H1 (cell line): Measurements from ENCODE around the gene PTEN. TPM values are rescaled to one million over a fixed set of nuclear protein-coding genes. Genes with fewer than 3 reads are reported as not detected.

ENCODE experiments used
- BCL11A ChIP-seq, 2 experiments: IDR thresholded peaks; one replicate each; pipeline ENCODE4 v1.6.1; 2011; ENCODE audit warnings: low read depth in 2 of 2, low read length in 2 of 2, mild to moderate bottlenecking in 2 of 2
- CBX8 ChIP-seq: fragments of 300-800, 300-1000 bp; sonication (generic); IDR thresholded peaks from 2 replicates; pipeline ENCODE4 v1.7.1; 2016; ENCODE audit warnings: low read depth, low read length, borderline replicate concordance
- CHD2 ChIP-seq: IDR thresholded peaks from 2 replicates; pipeline ENCODE4 v1.6.1; 2012; ENCODE audit warnings: low read length, improper control_type of control experiment
- EP300 ChIP-seq, 2 experiments: IDR thresholded peaks; 1 replicate in 1 of 2; 2 replicates in 1 of 2; pipeline ENCODE4 v1.6.1; 2011 to 2012; ENCODE audit warnings: low read depth in 2 of 2, low read length in 2 of 2, mild to moderate bottlenecking in 2 of 2, borderline replicate concordance in 1 of 2, inconsistent platforms in 1 of 2, moderate library complexity in 1 of 2
- HDAC2 ChIP-seq, 2 experiments: fragments of 300-600 bp in 1 of 2; sonication (generic) in 1 of 2; IDR thresholded peaks; 2 replicates each; pipeline ENCODE4 v1.6.1; 2011 to 2012; ENCODE audit warnings: low read depth in 2 of 2, low read length in 2 of 2, mild to moderate bottlenecking in 2 of 2, moderate library complexity in 2 of 2, borderline replicate concordance in 1 of 2, inconsistent platforms in 1 of 2
- PHF8 ChIP-seq: fragments of 200-600 bp; sonication (generic); conservative IDR thresholded peaks from 2 replicates; pipeline ENCODE4 v1.7.1; 2012; ENCODE audit warnings: low read depth, mild to moderate bottlenecking, inconsistent platforms, low read length, moderate library complexity
- RAD21 ChIP-seq, 2 experiments: IDR thresholded peaks in 1 of 2; conservative IDR thresholded peaks in 1 of 2; 2 replicates each; pipeline ENCODE4 v1.6.1; 2011; ENCODE audit warnings: low read depth in 2 of 2, low read length in 2 of 2, improper control_type of control experiment in 1 of 2, inconsistent platforms in 1 of 2, mild to moderate bottlenecking in 1 of 2, moderate library complexity in 1 of 2
- RFX5 ChIP-seq: IDR thresholded peaks from 2 replicates; pipeline ENCODE4 v1.6.1; 2011; ENCODE audit warnings: low read depth, low read length, improper control_type of control experiment, borderline replicate concordance
- SIN3A ChIP-seq, 2 experiments: IDR thresholded peaks in 1 of 2; conservative IDR thresholded peaks in 1 of 2; 2 replicates each; pipeline ENCODE4 v1.6.1; 2011 to 2012; ENCODE audit warnings: low read length in 2 of 2, improper control_type of control experiment in 1 of 2, low read depth in 1 of 2, mild to moderate bottlenecking in 1 of 2
- TEAD4 ChIP-seq: IDR thresholded peaks from 2 replicates; pipeline ENCODE4 v1.6.1; 2012; ENCODE audit warnings: low read depth, low read length, inconsistent platforms, mixed read lengths
- polyA plus RNA-seq, 7 experiments: library from polyadenylated mRNA; depleted of rRNA in 3 of 7; stranded (reverse) in 5 of 7; unstranded in 2 of 7; fragments of >200 nt in 5 of 7; fragments of 200-250 nt in 2 of 7; gene quantifications; 1 replicate in 5 of 7; 2 replicates in 1 of 7; 4 replicates in 1 of 7; pipeline versions ENCODE4 v1.2.1 to v1.2.3, GENCODE V29; 2011 to 2013; ENCODE audit warnings: missing spikeins in 2 of 7, mixed read lengths in 2 of 7
- total RNA-seq: library from RNA; stranded (reverse); fragmentation: NEBNext Ultra II Directional; extraction: Animal tissue kit (Norgen Biotek cat#: 25700); gene quantifications from 2 replicates; pipeline ENCODE4 v1.2.1, GENCODE V29; 2021
- TF ChIP-seq, protein P1 (sequence below): fragments of 300-600 bp; sonication (generic); IDR thresholded peaks from 2 replicates; pipeline ENCODE4 v1.7.1; 2012; ENCODE audit warnings: low read length, moderate library complexity, mild to moderate bottlenecking, inconsistent platforms; ENCODE audit not compliant: insufficient replicate concordance

Gene PTEN
- total and polyA plus RNA-seq, 2 of the 8 experiments (the other 6 are each of a cell fraction or from before 2014, with no cell fraction given), result 6.3 to 48.7 TPM

DNA sequence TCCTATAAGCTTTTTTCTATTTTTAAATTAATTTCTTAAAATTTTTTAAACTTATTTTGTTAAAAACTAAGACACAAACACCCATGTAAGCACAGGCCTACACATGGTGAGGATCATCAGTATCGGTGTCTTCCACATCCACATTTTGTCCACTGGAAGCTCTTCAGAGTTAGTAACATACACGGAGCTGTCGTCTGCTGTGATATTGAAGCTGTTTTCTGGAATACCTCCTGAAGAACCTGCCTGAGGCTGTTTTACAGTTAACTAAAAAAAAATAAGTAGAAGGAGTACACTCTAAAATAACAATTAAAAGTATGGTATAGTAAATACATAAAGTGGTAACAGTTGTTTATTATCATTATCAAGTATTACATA, 17.8 kb upstream of the PTEN start (continued):
- TF ChIP-seq, protein P1, sequence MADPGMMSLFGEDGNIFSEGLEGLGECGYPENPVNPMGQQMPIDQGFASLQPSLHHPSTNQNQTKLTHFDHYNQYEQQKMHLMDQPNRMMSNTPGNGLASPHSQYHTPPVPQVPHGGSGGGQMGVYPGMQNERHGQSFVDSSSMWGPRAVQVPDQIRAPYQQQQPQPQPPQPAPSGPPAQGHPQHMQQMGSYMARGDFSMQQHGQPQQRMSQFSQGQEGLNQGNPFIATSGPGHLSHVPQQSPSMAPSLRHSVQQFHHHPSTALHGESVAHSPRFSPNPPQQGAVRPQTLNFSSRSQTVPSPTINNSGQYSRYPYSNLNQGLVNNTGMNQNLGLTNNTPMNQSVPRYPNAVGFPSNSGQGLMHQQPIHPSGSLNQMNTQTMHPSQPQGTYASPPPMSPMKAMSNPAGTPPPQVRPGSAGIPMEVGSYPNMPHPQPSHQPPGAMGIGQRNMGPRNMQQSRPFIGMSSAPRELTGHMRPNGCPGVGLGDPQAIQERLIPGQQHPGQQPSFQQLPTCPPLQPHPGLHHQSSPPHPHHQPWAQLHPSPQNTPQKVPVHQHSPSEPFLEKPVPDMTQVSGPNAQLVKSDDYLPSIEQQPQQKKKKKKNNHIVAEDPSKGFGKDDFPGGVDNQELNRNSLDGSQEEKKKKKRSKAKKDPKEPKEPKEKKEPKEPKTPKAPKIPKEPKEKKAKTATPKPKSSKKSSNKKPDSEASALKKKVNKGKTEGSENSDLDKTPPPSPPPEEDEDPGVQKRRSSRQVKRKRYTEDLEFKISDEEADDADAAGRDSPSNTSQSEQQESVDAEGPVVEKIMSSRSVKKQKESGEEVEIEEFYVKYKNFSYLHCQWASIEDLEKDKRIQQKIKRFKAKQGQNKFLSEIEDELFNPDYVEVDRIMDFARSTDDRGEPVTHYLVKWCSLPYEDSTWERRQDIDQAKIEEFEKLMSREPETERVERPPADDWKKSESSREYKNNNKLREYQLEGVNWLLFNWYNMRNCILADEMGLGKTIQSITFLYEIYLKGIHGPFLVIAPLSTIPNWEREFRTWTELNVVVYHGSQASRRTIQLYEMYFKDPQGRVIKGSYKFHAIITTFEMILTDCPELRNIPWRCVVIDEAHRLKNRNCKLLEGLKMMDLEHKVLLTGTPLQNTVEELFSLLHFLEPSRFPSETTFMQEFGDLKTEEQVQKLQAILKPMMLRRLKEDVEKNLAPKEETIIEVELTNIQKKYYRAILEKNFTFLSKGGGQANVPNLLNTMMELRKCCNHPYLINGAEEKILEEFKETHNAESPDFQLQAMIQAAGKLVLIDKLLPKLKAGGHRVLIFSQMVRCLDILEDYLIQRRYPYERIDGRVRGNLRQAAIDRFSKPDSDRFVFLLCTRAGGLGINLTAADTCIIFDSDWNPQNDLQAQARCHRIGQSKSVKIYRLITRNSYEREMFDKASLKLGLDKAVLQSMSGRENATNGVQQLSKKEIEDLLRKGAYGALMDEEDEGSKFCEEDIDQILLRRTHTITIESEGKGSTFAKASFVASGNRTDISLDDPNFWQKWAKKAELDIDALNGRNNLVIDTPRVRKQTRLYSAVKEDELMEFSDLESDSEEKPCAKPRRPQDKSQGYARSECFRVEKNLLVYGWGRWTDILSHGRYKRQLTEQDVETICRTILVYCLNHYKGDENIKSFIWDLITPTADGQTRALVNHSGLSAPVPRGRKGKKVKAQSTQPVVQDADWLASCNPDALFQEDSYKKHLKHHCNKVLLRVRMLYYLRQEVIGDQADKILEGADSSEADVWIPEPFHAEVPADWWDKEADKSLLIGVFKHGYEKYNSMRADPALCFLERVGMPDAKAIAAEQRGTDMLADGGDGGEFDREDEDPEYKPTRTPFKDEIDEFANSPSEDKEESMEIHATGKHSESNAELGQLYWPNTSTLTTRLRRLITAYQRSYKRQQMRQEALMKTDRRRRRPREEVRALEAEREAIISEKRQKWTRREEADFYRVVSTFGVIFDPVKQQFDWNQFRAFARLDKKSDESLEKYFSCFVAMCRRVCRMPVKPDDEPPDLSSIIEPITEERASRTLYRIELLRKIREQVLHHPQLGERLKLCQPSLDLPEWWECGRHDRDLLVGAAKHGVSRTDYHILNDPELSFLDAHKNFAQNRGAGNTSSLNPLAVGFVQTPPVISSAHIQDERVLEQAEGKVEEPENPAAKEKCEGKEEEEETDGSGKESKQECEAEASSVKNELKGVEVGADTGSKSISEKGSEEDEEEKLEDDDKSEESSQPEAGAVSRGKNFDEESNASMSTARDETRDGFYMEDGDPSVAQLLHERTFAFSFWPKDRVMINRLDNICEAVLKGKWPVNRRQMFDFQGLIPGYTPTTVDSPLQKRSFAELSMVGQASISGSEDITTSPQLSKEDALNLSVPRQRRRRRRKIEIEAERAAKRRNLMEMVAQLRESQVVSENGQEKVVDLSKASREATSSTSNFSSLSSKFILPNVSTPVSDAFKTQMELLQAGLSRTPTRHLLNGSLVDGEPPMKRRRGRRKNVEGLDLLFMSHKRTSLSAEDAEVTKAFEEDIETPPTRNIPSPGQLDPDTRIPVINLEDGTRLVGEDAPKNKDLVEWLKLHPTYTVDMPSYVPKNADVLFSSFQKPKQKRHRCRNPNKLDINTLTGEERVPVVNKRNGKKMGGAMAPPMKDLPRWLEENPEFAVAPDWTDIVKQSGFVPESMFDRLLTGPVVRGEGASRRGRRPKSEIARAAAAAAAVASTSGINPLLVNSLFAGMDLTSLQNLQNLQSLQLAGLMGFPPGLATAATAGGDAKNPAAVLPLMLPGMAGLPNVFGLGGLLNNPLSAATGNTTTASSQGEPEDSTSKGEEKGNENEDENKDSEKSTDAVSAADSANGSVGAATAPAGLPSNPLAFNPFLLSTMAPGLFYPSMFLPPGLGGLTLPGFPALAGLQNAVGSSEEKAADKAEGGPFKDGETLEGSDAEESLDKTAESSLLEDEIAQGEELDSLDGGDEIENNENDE, result no peak
- TF ChIP-seq TEAD4 (no peak), SIN3A (conservative IDR thresholded peaks at IDR 0.05 in 1 of 2, IDR thresholded peaks at IDR 0.05 in 1 of 2; ENCODE audit: low read depth in 1 of 2, low read length in 2 of 2) (no peak), HDAC2 (IDR thresholded peaks at IDR 0.05; ENCODE audit: borderline replicate concordance in 1 of 2, low read depth in 2 of 2, low read length in 2 of 2) (no peak), RAD21 (IDR thresholded peaks at IDR 0.05 in 1 of 2, conservative IDR thresholded peaks at IDR 0.05 in 1 of 2; ENCODE audit: low read depth in 2 of 2, low read length in 2 of 2) (no peak), CBX8 (no peak), CHD2 (no peak), EP300 (IDR thresholded peaks at IDR 0.05; ENCODE audit: borderline replicate concordance in 1 of 2, low read depth in 2 of 2, low read length in 2 of 2) (no peak), RFX5 (no peak), BCL11A (IDR thresholded peaks at IDR 0.05; ENCODE audit: low read depth in 2 of 2, low read length in 2 of 2) (no peak), PHF8 (no peak)
